Prostate gland (tissue), 2 donors: Measurements from ENCODE around the gene PLEKHN1. TPM values are rescaled to one million over a fixed set of nuclear protein-coding genes. Genes with fewer than 3 reads are reported as not detected.

ENCODE experiments used
- DNase-seq: peaks from one replicate; pipeline ENCODE4 v3.0.0-alpha.2; 2019; ENCODE audit warnings: low spot score
- H3K27ac ChIP-seq, 2 donors: fragments of 200-600 bp; sonication (generic); 2 replicates each; pipeline ENCODE4 v1.5.1; 2017 to 2019
- H3K27me3 ChIP-seq: fragments of 200-600 bp; sonication (generic); replicated peaks from 2 replicates; pipeline ENCODE4 v1.5.1; 2019; ENCODE audit not compliant: insufficient read depth
- H3K36me3 ChIP-seq, 2 donors: fragments of 200-600 bp; sonication (generic); 1 replicate in 1 of 2; 2 replicates in 1 of 2; pipeline versions ENCODE4 v1.5.1 to v1.8.1; 2017 to 2019
- H3K4me1 ChIP-seq: fragments of 200-600 bp; sonication (generic); replicated peaks from 2 replicates; pipeline ENCODE4 v1.5.1; 2019
- H3K4me3 ChIP-seq, 2 donors: fragments of 200-600 bp; sonication (generic); 2 replicates each; pipeline ENCODE4 v1.5.1; 2017 to 2019
- H3K9me3 ChIP-seq: fragments of 200-600 bp; sonication (generic); 2 replicates; pipeline ENCODE4 v1.5.1; 2017
- POLR2A ChIP-seq: fragments of 450-650 bp; IDR thresholded peaks from one replicate; pipeline ENCODE4 v1.6.1; 2016; ENCODE audit warnings: antibody characterized with exemption, mild to moderate bottlenecking
- POLR2AphosphoS5 ChIP-seq: sonication (generic); formaldehyde crosslinking; IDR thresholded peaks from one replicate; pipeline ENCODE4 v1.6.1; 2017; ENCODE audit warnings: antibody characterized with exemption
- WGBS: methylation state at CpG from one replicate; pipeline ENCODE4 v1.1.5; 2018; 5-methylcytosine and 5-hydroxymethylcytosine counted together
- intact Hi-C: fragments of 100-400 bp; cut with DNase I; formaldehyde crosslinking; loops from one replicate; pipeline ENCODE4 v1.14.2; 2022
- total RNA-seq, 2 donors: library from RNA; depleted of rRNA; stranded (reverse); fragments of >200 nt; gene quantifications; one replicate each; pipeline ENCODE4 v1.1.0, GENCODE V29; 2016
- TF ChIP-seq, protein P1 (sequence below), 4 experiments: fragments of 200-600 bp in 2 of 4; fragments of 450-650 bp in 2 of 4; sonication (generic) in 2 of 4; IDR thresholded peaks; 1 replicate in 3 of 4; 2 replicates in 1 of 4; pipeline ENCODE4 v1.5.1; 2016 to 2019; ENCODE audit warnings: antibody characterized with exemption in 4 of 4, mild to moderate bottlenecking in 2 of 4, moderate library complexity in 2 of 4

The PLEKHN1 gene
- total RNA-seq, 2 donors from 2014 or later: 1.4 to 6.4 TPM

DNA sequence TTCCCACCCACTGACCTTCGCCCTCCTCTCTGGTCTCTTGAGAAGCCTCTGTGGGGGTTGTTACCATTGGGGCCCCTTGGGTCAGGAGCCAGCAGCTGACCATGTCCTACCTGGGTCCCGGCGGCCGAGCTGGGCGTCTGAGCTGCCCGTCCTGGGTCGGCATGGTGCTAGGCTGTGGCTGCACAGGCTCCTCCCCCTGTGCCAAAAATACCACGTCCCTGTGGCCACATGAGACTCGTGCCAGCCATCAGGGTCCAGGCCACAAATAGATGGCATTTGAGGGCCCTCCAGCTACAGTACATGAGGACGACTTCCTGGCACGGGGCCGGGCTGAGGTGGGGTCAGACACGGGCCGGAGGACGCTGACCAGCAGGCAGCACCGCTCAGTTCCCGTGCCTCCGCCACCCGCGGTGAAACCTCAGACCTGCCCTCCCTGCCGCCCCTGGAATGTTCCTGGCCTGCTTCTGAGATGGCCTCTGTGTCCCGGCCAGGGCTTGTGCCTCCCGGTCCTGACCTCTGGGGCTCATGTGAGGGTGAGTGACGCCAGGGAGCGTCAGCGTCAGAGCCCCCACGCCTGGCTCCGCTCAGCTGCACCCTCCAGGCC is 15.8 kb downstream of the PLEKHN1 start, which contains the start of gene PERM1:
Gene PERM1 (minus strand): TSS at position 139 of the 604 bp plus-strand sequence. CDS start 1,064 bp downstream, outside the sequence.
- Histone ChIP-seq H3K9me3 (no peaks in the 10 kb centered on the region), H3K36me3 (no peaks in the 10 kb centered on the region), H3K27ac (no peak within 1 kb of the TSS), H3K4me1 (no peaks in the 10 kb centered on the region), H3K27me3 (peaks cover 1% of the 10 kb centered on the region), H3K4me3 (no peak within 1 kb of the TSS)
- DNase-seq: no peak
- intact Hi-C loops: no loop called here
- TF ChIP-seq, protein P1, sequence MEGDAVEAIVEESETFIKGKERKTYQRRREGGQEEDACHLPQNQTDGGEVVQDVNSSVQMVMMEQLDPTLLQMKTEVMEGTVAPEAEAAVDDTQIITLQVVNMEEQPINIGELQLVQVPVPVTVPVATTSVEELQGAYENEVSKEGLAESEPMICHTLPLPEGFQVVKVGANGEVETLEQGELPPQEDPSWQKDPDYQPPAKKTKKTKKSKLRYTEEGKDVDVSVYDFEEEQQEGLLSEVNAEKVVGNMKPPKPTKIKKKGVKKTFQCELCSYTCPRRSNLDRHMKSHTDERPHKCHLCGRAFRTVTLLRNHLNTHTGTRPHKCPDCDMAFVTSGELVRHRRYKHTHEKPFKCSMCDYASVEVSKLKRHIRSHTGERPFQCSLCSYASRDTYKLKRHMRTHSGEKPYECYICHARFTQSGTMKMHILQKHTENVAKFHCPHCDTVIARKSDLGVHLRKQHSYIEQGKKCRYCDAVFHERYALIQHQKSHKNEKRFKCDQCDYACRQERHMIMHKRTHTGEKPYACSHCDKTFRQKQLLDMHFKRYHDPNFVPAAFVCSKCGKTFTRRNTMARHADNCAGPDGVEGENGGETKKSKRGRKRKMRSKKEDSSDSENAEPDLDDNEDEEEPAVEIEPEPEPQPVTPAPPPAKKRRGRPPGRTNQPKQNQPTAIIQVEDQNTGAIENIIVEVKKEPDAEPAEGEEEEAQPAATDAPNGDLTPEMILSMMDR (IDR thresholded peaks at IDR 0.05): no peak
- WGBS: 63% methylated on average over 28 of the region's 28 CpGs

DNA sequence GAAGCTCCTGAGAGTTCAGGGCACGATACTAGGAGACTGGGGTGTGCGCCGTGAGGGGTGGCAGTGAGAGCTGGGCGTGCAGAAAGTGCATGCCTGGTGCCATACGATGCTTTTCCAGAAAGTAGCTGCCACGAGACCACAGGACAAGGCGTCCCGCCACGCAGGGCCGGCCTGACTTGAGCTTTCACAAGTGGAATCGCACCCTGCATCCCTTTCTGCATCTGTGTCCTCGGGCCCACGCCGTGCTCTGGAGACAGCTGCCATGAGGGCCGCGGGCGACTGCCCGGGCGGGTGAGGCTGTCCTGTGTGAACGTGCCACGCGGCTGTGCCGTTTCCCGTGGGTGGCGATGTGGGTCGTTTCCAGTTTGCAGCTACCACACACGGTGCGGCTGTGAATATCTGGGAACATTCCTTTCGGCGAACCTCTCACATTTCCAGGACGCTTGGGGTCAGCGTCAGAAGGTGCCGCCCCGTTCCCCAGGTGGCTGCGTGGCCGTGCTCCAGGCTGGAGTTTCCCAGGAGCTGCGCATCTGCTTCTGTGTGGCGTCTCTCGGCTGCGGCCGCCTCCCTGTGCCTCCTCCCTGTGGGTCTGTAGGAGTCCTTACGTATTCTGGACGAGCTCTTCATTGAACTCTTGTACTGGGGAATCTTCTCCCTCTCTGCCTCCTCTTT is 16.6 kb downstream of the PLEKHN1 start:
- intact Hi-C loops: loop anchor here (1.0 kb wide), 1 partner anchor 80 kb away; no protein-coding TSS in a partner anchor
- Histone ChIP-seq H3K36me3 (no peaks in the 10 kb centered on the region), H3K27me3 (peaks cover 1% of the 10 kb centered on the region), H3K4me3 (no peak overlapping the region), H3K4me1 (no peaks in the 10 kb centered on the region), H3K9me3 (no peaks in the 10 kb centered on the region), H3K27ac (no peak overlapping the region)
- 65% methylated on average over 43 of the region's 43 CpGs for WGBS
- DNase-seq: no peak
- TF ChIP-seq POLR2AphosphoS5 (no peak), POLR2A (no peak)
- TF ChIP-seq, protein P1 (IDR thresholded peaks at IDR 0.05): no peak

DNA sequence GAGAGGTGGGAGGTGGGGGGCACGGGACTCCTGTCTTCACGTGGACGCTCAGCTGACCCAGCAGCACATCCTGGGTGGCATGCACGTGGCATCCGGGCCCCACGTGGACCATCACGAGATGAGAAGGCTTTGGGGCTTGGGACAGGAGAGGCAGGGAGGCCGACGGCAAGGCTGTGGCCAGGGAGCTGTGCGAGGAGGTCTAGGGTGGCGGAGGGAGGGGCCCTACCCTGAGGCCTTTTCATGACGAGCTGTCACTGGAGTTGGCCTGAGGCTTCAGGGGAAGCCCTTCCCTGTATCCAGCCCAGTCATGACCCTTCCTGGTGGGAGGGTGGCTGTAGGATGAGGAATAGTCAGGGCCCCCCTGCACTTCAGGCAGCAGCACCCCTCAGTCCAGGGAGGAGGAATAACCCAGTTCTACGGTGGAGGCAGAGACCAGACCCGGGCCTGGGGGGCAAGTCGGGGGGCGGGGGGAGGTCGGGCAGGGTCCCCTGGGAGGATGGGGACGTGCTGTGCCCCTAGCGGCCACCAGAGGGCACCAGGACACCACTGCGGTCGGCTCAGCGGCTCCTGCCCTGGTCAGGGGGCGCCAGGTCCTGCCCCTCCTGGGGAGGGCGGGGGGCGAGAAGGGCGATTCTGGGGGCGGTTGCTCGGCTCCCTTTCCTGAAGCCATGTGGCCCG is 17.7 kb downstream of the PLEKHN1 start:
- Histone ChIP-seq H3K9me3 (no peaks in the 10 kb centered on the region), H3K27me3 (peaks cover 1% of the 10 kb centered on the region), H3K36me3 (no peaks in the 10 kb centered on the region), H3K4me3 (no peak overlapping the region), H3K4me1 (no peaks in the 10 kb centered on the region), H3K27ac (no peak overlapping the region)
- intact Hi-C loops: loop anchor here (1.0 kb wide), 1 partner anchor 79 kb away; no protein-coding TSS in a partner anchor
- WGBS: 17% methylated on average over 26 of the region's 29 CpGs
- TF ChIP-seq, protein P1 (IDR thresholded peaks at IDR 0.05): peak; percentile 61 to 82 (median 71)
- TF ChIP-seq POLR2AphosphoS5: no peak
- no peak for DNase-seq

DNA sequence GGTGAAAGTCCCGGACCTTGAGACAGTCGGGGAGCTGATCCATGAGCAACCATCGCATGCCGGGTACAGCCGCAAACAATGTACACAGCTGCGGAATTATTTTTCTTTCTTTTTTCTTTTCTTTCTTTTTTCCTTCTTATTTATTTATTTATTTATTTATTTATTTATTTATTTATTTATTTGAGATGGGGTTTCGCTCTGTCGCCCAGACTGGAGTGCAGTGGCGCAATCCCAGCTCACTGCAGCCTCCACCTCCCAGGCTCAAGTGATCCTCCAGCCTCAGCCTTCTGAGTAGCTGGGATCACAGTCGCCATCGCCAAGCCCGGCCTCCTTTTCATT is 18.2 kb downstream of the PLEKHN1 start:
- TF ChIP-seq POLR2AphosphoS5: no peak
- TF ChIP-seq POLR2A: no peak
- TF ChIP-seq, protein P1 (IDR thresholded peaks at IDR 0.05): no peak
- Histone ChIP-seq H3K9me3 (no peaks in the 10 kb centered on the region), H3K4me3 (no peak overlapping the region), H3K4me1 (no peaks in the 10 kb centered on the region), H3K36me3 (no peaks in the 10 kb centered on the region), H3K27me3 (peaks cover 1% of the 10 kb centered on the region), H3K27ac (no peak overlapping the region)
- 48% methylated on average over 11 of the region's 12 CpGs for WGBS
- intact Hi-C loops: no loop called here
- no peak for DNase-seq
